Hepatic stellate cell (primary cell): ENCODE results near the gene PPP3CB.

Experiments used
- DNase-seq: peaks from one replicate; pipeline ENCODE4 v3.0.0; 2011; ENCODE audit warnings: low spot score

The PPP3CB gene

DNA sequence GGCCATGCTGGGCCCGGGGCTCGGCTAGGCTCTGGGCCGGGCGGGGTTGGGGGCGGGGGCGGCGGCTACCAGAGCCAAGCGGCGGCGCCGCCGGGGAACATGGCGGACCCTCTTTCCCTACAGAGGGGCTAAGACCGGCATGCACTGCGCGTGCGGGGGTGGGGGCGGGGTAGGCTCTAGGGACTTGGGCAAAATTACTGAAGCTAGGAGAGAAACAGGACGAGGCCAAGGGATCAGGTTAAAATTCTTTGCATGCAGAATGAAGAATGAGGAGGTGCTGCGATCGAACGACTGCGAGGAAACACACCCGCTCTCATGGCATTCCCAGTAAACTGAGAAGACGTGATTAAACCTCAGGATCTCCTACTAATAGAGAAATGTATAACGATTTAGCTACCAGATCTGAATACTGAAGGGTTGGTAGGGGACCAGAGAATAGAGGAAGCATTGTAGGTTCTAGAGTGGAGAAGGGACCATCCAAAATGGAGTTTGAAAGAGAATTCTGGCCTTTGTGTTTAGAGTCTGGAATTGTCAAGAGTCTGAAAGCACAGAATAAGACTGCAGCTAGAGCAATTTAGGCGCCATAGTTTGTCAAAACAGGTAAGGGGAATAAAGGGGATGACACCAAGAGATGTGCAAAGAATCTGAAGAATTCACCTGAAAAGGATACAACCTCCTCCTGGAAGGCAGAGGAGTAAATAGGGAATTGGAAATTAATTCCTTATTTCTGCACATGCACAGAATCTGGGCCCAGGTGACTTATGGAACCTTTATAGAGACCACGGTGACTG lies at the start of gene PPP3CB:
TSS of gene PPP3CB (minus strand) at position 141 of the 791 bp plus-strand sequence. CDS start at position 6, 135 bp downstream.
- DNase-seq: peak; percentile 89

DNA sequence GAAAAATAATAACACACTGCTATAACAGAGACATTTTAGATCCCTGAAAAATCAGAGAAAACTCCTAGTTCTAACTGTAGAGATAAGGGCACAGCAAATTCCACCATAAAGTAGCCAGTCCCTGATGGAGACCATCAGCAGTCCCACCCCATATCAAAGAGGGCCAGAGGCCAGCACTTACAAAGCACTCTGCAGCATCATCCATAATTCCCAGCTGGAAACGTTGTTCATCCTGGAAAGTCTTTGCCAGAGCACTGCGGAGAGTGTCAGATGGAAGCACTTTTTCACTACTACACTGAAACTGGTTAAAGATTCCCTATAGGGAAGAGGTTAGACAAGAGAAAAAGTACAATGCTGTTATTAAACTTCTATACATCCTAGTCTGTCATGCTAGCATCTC lies 49.5 kb upstream of the PPP3CB start:
- DNase-seq: no peak

DNA sequence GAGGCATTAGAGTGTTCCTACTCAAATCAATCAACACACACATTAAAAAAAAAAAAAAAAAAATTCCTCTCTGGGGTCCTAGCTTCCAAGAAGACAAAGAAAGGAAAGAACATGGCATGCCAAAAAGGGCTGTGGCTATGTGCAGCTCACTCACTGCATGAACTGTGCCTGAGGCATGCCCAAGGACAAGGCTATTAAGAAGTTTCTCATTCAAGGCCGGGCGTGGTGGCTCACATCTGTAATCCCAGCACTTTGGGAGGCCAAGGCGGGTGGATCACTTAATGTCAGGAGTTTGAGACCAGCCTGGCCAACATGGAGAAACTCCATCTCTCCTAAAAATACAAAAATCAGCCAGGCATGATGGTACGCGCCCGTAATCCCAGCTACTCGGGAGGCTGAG lies 41.9 kb upstream of the PPP3CB start:
- DNase-seq: no peak

DNA sequence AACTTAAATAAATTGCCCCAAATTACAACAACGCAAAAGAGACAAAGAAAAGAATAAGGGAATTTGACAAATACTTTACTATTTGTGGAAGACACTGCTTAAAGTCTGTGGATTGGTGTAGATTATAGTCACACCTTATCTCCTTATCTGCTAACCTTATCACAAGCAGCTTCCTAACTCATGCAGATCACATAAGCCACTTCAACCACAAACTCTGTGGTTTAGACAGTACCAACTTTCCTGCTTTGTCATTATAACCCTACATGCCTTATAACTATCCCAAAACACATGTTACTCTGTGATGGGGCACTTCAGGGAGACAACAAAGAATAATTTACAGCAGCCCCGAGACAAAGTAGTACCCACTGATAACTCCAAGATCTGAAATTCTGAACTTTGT lies 41.5 kb upstream of the PPP3CB start:
- DNase-seq: no peak

DNA sequence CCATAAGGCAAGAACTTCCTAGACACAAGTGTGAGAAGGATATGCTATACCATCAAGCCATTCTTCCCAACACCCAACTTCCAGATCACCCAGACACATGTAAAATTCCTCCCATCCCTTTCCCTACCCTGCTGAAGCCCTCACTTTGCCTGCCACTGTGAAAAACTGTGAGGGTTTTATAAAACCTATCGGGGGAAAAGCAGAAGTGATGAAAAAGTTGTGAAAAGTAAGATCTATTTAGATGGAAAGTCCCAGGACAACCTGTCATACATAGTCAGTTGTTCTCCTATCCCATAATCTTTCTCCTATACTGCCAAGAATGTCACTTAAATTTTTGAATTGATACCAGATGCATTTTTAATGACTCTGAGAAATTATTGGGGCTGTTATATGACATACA lies 39.0 kb upstream of the PPP3CB start:
- no peak for DNase-seq

DNA sequence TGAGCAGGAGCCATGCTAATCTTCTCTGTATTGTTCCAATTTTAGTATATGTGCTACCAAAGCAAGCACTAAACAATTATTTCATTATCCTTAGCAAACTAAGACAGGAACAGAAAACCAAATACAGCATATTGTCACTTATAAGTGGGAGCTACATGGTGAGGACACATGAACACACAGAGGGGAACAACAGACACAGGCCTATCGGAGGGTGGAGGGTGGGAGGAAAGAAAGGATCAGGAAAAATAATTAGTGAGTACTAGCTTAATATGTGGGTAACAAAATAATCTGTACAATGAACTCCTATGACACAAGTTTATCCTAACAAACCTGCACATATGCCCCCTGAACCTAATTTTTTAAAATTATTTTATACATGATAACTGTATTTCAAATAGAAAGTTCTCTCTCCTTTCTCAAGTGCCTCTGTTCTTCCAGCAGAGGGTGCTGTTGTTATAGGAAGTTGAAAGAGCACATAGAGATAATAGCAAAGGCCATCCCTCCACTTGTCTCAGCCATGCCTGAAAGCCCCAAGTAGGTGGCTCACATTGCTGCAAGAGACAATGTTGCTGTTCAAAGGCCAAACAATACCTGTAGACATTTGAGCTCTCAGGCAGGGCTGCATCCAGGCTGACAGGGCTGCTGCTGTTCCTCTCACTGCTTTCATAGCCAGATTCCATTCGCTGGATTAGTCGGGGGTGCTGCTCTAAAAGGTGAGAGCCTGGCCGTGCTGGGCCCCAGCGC lies 33.4 kb upstream of the PPP3CB start:
- peak; percentile 68 for DNase-seq

DNA sequence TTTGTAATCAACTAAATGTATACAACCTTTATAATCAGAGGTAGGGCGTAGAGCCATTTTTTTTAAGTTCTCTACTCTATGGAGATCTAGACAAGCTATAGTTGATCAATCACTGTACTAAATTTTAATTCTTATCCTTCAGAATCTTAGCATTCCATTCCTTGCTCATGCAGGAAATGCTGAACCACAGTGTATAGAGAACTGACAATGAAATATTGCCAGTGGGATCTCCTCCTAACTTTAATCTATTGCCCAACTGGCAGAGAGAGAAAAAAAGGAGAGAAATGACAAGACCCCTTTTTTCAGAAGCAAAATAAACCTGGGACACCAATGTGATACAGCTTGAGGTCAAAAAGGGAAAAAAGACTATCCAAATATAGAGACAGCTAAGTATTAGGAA lies 26.4 kb upstream of the PPP3CB start:
- peak; percentile 27 for DNase-seq

DNA sequence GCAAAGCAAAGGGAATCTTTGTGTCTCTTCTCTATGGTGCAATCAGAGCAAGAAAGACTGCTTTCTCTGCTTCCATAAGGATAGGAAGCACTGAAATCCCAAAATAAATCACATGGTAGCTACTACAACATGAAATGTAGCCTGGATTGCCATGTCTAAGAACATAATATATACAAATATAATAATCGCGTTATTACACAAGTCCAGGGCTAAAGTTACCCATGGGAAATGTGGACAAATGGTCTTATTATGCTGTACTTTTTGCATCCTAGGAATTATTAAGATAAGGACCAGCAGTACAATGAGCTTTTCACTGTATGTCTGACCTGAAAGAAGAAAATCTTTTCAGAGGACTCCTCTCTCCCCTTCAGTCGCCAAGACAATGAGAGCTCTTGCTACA lies 23.5 kb upstream of the PPP3CB start:
- DNase-seq: no peak

DNA sequence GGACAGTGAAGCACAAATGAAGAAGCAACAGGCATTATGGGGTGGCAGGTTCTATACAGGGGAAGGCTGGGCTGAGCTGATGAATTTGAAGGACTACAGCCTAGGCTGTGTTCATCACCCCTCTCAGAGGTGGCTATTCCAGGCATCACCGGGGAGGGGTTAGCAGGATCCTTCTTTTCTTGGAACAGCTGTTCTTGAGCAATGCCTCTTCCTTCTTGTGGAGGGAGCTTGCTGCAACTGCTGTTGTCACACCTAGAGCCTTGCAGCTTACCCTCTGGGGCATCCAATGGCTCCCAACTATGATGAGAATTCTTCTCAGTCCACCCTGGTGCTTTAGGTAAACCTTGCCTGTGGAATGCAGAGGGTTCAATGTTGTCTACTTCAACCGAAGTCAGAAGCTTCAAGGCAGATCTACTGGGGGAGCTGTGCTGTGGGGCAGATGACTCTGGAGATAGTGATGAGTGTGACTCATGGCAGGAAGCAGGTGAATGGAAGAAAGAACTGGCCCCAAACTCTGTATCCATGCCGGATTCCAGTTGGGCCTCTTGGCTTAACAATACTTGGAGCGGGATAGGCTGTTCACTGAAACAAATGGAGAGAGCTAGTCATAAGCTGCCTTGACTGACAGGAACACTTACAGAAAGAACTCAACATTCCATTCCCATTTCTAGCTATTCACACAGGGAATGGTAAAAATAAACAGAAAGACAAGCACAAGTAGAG lies 21.5 kb upstream of the PPP3CB start:
- DNase-seq: peak; percentile 35

DNA sequence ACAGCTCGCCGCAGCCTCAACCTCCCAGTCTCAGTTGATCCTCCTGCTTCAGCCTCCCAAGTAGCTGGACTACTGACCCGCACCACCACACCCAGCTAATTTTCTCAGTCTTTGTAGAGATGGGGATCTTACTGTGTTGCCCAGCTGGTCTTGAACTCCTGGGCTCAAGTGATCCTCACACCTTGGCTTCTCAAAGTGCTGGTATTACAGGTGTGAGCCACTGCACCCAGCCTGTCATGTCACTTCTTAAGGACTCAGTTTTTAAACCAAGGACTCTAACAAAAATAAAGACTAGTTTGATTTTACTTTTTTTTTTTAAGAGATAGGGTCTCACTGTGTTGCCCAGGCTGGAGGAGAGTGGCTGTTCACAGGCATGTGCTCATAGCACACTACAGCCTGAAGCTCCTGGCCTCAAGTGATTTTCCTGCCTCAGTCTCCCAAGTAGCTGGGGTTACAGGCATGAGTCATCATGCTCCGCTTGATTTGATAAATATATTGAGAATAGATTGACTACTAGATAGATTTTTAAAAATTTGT lies 16.5 kb upstream of the PPP3CB start:
- no peak for DNase-seq

DNA sequence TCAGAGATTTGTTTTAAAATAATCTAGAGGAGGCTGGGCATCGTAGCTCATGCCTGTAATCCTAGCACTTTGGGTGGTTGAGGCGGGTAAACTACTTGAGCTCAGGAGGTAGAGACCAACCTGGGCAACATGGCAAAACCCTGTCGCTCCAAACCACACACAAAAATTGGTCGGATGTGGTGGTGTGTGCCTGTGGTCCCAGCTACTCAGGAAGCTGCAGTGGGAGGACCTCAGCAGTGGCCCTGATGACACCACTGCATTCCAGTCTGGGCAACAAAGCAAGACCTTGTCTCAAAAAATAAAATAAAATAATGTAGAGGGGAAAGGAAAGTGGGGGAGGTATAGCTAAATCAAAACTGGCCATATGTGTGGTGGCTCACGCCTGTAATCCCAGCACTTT lies 13.9 kb upstream of the PPP3CB start:
- DNase-seq: no peak

DNA sequence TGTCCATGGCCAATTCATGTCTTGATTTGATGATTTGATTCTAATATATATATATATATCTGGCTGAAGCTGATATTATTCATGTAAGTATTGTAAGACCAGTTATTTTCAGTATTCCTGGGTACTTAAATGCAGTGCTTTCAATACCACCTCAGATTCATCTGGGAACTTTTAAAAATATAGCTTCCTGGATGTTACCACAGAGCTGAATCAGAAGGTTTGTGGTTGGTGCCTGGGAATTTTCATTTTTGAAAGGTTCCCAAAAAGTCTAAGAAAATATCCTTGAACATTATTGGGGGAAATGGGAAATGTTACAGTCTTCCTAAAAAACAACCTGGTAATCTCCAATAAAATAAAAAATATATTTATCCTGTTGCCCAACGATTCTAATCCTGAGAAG lies 10.7 kb upstream of the PPP3CB start:
- DNase-seq: peak; percentile 22

DNA sequence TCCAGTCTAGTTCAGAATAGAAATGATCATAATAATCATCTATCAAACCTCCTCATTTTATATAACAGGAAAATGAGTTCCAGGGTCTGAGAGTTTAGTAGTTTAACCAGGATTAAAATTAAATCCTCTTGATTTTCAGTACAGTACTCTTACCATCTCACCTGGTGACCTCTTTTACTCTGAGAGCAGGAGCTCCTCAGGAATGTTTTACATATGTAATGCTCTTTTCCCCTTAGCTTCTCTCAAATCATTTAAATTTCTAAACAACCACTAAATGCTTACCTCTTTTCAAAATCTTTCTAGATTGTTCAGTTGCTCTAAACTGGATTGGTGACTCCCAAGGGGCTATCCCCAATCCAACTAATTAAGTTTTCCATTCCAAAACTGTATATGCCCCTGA lies 10.2 kb upstream of the PPP3CB start:
- DNase-seq: no peak

DNA sequence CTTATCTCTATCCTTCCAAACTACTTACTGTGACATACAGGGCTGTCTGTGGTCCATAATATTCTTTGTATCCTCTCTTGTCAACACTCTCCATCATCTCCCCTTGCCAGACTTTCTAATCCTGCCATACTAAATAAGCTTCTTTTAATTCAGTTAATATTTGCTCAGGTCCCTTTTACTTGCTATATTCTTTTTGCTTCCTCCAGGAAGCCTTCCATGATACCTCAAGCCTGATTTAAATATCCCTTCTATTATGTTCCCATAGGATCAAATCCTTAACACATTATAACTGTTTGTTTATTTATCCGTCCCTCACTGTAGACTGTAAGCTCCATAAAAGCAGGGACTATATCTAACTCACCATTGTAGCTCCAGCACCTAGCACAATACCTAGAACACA lies 7.2 kb upstream of the PPP3CB start:
- DNase-seq: no peak

DNA sequence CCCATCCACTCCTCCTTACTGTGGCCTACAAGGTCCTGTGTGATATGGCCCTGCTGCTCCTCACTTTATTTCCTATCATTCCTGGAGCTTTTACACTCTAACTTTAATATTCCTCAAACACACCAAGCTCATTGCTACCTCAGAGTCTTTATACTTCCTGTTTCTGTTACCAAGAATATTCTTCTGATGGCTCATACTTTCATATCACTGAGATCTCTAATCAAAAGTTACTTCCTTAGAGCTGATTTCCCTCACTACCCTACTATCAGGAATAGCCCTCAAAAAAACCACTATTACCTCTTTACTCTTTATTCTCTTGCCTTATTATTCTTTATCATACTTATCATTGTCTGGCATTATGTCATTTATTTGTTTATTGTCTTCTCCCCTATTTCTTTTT lies 5.8 kb upstream of the PPP3CB start:
- DNase-seq: peak; percentile 6

DNA sequence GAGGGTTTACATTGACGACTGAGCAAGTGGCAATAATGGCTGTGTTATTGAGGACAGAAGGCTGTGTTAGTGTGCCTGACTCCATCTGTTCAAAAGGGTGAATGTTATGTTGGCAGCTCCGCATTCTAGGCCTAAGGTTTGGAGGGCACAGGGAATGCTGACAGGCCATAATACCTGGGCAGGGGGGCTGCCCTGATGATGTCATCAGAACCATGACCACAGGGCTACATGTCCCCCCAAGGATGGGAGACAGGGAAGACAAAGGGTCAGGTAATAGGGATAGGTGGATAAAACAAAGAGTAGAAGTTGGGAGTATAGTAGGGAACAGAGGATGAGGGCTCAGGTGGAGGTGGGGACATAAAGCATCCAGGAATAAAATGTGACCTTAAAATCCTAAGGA lies 1.8 kb upstream of the PPP3CB start:
- no peak for DNase-seq

DNA sequence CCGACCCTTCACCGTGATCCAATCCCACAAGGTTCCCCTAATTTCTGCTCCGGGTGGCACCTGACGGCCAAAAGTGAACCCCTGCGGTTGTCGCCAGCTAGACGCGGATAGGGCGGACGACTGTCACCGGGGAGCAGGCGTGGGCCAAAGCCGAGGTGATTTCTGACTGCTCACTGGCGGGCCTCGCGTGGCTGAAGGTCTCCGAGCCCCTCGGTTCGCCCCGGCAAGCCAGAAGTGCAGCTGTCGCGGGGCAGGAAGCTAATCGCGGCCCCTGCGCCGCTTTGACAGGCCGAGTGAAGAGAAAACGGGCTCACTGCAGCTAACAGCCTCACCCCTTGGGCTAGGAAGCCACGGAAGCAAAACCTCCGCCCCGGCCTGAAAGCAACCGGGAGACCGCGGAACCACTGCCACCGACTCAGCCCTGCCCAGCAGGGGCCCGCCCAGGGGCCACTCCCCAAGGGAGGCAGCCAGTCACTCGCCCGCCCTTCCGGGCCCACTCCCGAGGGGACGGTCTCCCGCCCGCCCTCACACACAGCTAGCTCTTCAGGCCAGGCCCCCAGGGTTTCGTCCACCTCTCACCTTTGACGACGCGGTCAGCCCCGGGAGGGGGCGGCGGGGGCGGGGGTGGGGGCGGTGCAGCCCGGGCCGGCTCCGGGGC lies 469 bp downstream of the PPP3CB start:
- peak; percentile 90 for DNase-seq

DNA sequence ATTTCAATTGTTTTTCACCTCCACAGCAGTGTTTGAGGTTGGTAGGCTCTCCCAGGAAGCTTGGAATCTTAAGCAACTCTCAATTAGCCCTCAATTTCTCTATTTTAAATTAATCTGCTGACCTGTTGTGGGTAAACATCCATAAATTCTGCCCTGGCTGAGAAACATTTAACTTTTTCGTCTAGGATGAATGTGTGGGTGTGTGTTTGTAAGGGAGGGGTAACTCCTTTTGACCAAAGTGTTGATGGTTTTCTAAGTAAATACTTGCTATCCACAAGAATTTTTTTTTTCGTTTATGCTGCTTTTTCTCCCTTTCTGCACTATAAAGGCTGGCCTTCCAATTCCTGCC lies 973 bp downstream of the PPP3CB start:
- DNase-seq: peak; percentile 7

DNA sequence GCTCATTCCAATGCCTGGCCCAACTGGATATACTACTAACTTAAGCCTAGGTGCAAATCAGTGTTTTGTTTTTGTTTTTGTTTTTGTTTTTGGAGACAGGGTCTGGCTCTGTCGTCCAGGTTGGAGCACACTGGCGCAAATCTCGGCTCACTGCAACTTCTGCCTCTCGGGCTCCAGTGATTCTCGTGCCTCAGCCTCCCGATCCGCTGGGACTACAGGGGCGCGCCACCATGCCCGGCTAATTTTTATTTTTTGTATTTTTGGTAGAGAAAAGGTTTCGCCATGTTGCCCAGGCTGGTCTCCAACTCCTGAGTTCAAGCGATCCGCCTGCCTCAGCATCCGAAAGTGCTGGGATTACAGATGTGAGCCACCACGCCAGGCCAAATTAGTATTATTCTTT lies 1.6 kb downstream of the PPP3CB start:
- no peak for DNase-seq

DNA sequence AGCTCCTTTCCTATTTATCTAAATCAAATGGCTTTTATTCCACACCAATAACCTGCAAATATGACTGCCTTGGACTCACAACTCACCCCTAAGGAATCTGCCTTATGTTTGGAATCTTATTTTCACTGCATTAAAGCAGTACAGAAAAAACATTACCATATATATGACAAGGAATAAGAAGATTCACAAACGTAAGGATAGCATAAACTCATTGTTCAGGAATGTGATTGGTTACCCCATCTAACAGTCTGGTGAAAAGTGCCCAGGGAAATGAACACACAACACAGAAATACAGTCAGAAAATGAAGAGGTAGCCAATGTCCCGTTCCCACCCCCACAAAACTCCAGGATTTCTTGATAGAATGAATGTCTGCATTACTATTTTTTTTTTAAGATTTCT lies 2.0 kb downstream of the PPP3CB start:
- peak; percentile 45 for DNase-seq

DNA sequence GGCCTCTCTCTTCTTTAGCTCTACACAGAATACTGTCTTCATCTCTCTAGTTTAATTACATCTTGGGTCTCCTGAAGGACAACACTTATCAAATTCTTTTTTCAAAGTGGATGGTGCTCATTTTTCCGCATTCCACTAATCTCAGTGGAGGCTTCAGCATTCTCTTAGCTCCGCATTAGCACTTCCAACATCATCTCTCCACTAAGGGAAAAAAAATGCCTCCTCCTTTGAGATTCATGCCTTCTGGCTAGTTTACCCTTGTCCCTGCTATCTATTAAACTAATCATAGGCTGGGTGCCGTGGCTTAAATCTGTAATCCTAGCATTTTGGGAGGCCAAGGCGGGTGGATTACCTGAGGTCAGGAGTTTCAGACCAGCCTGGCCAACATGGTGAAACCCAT lies 9.2 kb downstream of the PPP3CB start:
- no peak for DNase-seq

DNA sequence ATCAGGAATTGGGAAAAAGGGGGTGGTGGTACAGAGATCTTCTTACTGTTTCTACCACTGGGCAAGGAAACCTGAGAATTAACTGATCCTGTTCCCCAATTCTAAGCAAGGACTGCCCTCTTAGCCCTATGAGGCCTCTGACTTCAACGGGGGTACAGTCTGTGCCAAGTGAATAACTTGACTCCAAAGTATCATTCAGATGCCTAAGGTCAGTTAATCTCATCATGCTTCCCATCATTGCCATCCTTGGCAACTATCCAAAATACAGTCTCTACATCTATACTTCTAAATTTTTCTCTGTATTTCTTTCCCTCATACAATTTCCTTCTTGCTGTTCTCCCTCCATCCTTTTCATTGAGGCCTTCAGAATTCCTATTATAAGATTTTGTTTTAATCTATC lies 10.5 kb downstream of the PPP3CB start:
- DNase-seq: no peak
